Measurements from ENCODE around the gene UNC13C. TPM values are rescaled to one million over a fixed set of nuclear protein-coding genes. Genes with fewer than 3 reads are reported as not detected.

Gene UNC13C
- total RNA-seq, 1 donor from 2014 or later: not detected

GRCh38 chr15:54345301-54345700, 367.1 kb downstream of the UNC13C start:
- Mint-ChIP-seq H3K27ac (no peak overlapping the region), H3K4me1 (no peaks in the 10 kb centered on the region), H3K9me3 (peaks cover 13% of the 10 kb centered on the region), H3K27me3 (no peaks in the 10 kb centered on the region), H3K4me3 (no peak overlapping the region), H3K36me3 (ENCODE audit: low read depth) (no peaks in the 10 kb centered on the region)
- intact Hi-C loops (cut with micrococcal nuclease): no loop called here
- ATAC-seq (ENCODE audit: low read depth): no peak
- ChIA-PET POLR2A (no interaction called here), CTCF (no interaction called here)
- no peak for DNase-seq
- no peak for TF ChIP-seq CTCF (IDR thresholded peaks at IDR 0.05)

- Mint-ChIP-seq H3K27ac (no peak overlapping the region), H3K36me3 (ENCODE audit: low read depth) (no peaks in the 10 kb centered on the region), H3K9me3 (peaks cover 13% of the 10 kb centered on the region), H3K4me1 (no peaks in the 10 kb centered on the region), H3K4me3 (no peak overlapping the region), H3K27me3 (no peaks in the 10 kb centered on the region)
- ChIA-PET CTCF (no interaction called here), POLR2A (no interaction called here)
- intact Hi-C loops (cut with micrococcal nuclease): no loop called here
- TF ChIP-seq CTCF (IDR thresholded peaks at IDR 0.05): no peak
- DNase-seq (no peak), ATAC-seq (ENCODE audit: low read depth) (no peak)
Measured at GRCh38 chr15:54345827-54346226, 367.6 kb downstream of the UNC13C start.

GRCh38 chr15:54347082-54347827, 369.0 kb downstream of the UNC13C start:
- ATAC-seq (ENCODE audit: low read depth): no peak
- POLR2A ChIA-PET: no interaction called here
- intact Hi-C loops (cut with micrococcal nuclease): no loop called here
- Mint-ChIP-seq H3K4me3 (no peak overlapping the region), H3K27me3 (no peaks in the 10 kb centered on the region), H3K27ac (no peak overlapping the region), H3K9me3 (peaks cover 11% of the 10 kb centered on the region), H3K4me1 (no peaks in the 10 kb centered on the region), H3K36me3 (ENCODE audit: low read depth) (no peaks in the 10 kb centered on the region)
- CTCF ChIA-PET: no interaction called here
- no peak for DNase-seq
- TF ChIP-seq CTCF (IDR thresholded peaks at IDR 0.05): no peak

- TF ChIP-seq CTCF (IDR thresholded peaks at IDR 0.05): no peak
- Mint-ChIP-seq H3K27ac (no peak overlapping the region), H3K27me3 (no peaks in the 10 kb centered on the region), H3K9me3 (peaks cover 9% of the 10 kb centered on the region), H3K36me3 (ENCODE audit: low read depth) (no peaks in the 10 kb centered on the region), H3K4me3 (no peak overlapping the region), H3K4me1 (no peaks in the 10 kb centered on the region)
- POLR2A ChIA-PET: no interaction called here
- no peak for ATAC-seq (ENCODE audit: low read depth)
- intact Hi-C loops (cut with micrococcal nuclease): no loop called here
- CTCF ChIA-PET: interaction anchor here (0.5 kb wide), 1 partner anchor 267 kb away, joined by 3 read pairs; no protein-coding TSS in a partner anchor
- no peak for DNase-seq
Measured at GRCh38 chr15:54353726-54354125, 375.5 kb downstream of the UNC13C start.

- DNase-seq (no peak), ATAC-seq (ENCODE audit: low read depth) (no peak)
- H3K27me3 Mint-ChIP-seq: no peaks in the 10 kb centered on the region
- H3K27ac Mint-ChIP-seq: no peak overlapping the region
- ChIA-PET CTCF (no interaction called here), POLR2A (no interaction called here)
- TF ChIP-seq CTCF (IDR thresholded peaks at IDR 0.05): no peak
- intact Hi-C loops (cut with micrococcal nuclease): no loop called here
- H3K4me3 Mint-ChIP-seq: no peak overlapping the region
- H3K4me1 Mint-ChIP-seq: no peaks in the 10 kb centered on the region
- H3K9me3 Mint-ChIP-seq: peaks cover 13% of the 10 kb centered on the region
- no peaks in the 10 kb centered on the region for H3K36me3 Mint-ChIP-seq (ENCODE audit: low read depth)
Measured at GRCh38 chr15:54354341-54354740, 376.1 kb downstream of the UNC13C start.

All from activated B cell treated with CpG ODN at 0.5 μM for 24 hours (primary cell).